Stimulated activated CD8-positive, alpha-beta memory T cell treated with anti-CD3 and anti-CD28 coated beads, Interleukin-15, amount 100 ng/mL, for 24 hours (primary cell): ENCODE measurements around the gene HADH.
"Not testable (repeated sequence)": the region's sequence is repeated elsewhere in the genome, so short reads cannot be mapped to it uniquely, and the experiment has no call there.

ENCODE experiments used
- DNase-seq: peaks from one replicate; pipeline ENCODE4 v3.0.0-alpha.2; 2020; ENCODE audit warnings: low read depth

Gene HADH

DNA sequence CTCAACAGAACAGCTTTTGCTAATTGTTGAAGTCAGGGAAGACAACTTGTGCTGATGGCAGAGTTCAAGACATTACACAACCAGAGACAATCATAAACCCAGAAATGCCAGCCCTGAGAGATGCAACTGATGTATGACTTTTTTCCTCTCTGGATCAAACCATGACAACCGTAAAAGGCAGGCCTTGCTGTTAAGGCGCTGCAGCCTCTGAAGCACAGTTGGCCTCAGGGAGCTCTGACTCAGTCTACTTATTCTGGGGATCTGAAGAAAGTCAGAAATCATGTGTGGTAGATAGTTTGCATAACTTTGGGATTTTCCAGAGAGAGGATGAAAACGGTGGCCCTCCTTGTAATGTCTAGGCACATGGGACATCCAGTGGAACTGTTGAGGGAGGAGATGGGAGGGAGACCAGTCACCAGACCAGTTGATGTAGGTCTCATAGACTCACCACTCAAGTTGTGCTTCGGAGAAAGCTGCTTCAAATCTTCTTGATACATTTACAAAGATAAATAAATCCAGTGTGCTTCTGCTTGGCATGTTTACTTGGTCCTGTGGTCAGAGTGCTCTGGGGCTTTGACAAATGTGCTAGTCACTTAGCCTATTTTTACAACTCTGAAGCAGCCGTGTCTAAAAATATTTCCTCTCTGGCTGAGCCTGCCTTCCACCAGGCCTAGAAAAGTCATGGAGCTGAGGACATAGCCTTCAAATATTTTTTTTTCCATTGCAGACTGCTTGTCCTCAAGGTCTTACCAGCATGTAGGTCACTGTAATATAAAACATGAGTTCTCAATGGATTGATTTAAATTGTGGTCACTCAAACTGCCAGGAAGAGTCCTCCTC is 7.5 kb downstream of the HADH start:
- DNase-seq: no peak

DNA sequence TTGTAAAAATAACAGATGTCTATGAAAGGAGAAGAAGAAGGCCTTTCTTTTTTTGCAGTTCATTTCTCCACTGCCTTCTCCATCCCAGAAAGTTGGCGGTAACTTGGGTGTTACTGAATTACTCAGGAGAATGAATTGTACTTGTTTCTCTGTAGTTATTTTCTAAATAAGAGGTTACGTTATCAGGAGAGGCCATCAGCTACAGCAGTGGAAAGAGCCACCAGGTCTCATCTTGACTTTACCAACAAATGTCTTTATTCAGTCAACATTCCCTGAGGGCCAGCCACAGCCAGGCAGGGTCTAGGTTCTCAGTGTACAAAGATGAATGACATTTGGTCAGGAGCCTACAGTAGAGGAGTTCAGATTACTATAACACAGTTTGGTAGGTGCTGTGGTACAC is 8.1 kb downstream of the HADH start:
- no peak for DNase-seq

DNA sequence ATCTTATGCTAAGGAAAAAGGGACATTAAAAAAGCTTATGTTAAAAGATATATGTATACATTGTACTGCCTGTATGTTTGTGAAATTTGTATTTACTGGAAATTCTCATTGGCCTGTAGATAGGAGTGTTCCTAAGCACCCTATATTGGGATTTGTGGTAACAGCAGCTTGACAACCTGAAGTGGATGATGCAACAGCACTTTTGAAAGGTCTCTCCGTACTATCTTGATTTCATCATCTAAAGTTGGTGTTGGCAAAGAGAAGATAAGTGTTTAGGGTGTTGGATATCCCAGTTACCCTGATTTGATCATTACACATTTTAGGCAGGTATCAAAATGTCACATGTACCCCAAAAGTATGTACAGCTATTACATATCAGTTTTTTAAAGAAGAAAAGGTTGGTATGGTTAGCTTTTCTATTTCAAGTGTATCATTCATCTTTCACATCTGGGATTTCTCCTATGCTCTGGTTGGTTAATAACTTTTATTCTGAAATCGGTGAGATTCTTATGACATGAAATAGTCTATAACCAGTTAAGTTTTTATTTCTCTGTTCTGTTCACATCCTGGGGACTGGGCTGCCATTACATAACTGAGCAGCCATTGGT is 10.3 kb downstream of the HADH start:
- no peak for DNase-seq

DNA sequence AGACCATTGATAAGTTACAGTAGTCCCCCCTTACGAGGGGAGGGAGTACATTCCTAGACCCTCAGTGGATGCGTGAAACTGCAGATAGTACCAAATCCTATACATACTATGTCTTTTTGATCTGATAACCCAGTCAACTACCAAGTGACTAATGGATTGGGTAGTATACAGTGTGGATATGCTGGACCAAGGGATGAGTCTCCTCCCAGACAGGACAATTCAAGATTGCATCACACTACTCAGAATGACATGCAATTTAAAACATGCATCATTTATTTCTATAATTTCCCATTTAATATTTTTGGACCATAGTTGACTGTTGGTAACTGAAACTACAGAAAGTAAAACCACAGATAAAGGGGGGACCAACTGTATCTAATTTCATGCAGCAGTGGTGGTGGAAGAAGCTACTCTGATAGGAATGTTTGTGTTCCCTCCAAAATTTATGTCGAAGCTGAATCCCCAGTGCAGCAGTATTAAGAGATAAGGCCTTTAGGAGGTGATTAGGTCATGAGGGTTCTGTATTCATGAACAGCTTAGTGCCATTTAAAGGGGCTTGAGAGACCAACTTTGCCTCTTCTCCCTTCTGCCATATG is 11.9 kb downstream of the HADH start:
- no peak for DNase-seq

DNA sequence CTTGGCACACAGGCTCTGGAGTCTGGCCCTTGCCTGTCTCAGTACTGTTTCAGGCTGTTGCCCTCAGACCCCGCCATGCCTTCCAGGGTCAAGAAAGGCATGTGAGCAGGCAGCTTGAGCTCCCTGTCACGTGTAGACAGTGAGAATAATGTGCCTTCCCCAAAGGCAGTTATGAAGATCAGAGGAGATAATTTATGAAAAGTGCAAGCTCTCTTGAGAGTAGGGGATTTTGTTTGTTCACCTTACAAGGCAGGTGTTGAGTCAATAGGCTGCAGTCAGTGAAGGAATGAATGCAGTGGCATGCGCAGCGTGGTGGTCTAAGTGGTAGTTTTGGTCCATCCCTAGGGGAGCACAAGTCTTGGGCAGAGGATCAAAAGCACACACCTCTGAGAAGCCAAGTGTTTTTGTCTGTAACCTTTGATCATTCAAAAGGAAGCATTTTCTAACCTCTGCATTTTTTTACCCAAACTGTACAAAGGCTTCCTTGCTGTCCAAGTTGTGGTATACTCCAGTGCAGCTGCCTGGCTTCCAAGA is 14.4 kb downstream of the HADH start:
- no peak for DNase-seq

DNA sequence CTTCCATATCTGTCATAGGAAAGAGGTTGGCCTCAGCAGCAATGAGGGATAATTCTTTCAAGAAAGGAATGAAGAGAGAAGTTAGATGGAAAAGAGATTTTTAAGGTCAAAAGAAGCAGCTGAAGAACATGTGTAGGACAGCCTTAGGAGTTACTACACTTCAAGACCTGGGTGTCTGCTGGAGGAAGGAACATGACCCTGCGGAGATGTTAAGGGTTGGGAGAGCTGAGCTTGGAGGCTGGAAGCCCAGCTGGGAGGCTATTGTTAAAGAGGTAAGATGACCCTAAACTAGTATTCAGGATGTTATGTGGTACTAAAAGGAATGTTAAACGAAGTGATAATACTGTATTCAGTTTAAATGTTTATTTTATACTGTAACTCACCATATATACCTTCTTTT is 15.0 kb downstream of the HADH start:
- no peak for DNase-seq

DNA sequence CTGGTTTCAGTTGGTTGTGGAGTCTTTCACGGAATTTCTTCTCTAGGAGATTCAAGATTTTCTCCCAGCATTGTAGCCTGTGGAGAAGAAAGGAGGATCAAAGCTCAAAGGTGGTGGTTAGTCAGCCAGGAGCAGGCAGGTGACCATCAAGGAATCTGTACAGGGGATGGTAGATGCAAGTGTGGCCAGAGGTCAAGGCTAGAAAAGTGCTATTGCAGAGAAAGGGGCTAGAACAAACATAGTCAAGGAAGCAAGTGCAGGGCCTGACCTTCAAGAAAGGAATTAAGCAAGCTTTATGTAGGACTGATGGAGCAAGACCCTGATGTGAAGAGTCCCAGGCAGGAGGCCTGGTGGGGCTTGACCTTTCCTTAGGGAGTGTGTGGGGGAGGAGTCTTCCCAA is 16.1 kb downstream of the HADH start:
- no peak for DNase-seq

DNA sequence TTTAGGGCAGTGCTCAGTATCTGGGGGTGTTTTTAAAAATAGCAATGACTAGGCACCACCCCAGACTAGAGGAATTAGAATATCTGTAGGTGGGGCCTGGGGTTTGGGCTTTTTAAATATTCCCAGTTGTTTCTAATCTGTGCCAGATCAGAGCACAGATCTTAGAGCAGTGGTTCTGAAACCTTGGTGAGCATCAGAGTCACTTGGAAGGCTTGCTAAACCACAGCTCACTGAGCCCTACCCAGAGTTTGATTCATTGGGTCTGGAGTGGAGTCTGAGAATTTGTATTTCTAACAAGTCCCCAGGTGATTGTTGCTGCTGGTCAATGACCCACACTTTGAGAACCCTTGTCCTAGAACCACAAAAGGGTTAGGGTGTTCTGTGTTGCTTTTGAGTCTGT is 16.7 kb downstream of the HADH start:
- no peak for DNase-seq

DNA sequence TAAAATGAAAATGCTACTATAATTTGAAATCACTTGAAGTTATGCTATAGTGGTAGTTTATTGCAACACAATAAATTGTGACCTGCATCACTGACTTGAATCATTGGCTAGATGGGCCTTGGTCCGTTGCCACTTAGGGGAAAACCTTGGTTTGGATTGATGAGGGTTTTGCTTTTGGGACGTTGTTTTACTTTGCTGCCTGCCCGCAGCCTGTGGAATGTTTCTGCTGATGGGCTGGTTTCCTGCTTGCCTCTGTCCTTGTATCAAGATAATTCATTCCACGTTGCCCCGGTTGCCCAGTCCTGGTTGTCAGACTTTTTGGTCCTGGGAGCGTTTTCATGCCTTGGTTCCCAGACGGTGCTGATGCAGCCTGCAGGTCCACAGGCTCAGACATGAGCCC is 18.3 kb downstream of the HADH start:
- no peak for DNase-seq

DNA sequence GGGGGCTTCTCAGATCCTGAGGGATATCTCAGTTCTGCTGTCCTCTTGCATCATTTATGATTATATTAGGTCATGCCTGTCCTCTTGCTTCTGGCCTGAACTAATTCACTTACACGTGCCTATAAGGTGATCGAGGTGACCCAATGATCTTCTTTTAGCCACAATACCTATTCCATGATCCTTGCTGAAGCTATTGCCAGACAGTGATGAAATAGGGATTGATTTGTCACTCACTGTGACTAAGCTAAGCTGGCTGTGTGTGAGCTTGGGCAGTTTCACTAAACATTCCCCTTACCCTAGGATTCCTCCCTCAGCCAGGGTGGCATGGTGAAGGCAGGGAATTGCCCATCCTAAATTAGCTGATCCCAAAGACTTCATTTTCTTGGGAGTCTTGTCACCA is 19.0 kb downstream of the HADH start:
- no peak for DNase-seq

DNA sequence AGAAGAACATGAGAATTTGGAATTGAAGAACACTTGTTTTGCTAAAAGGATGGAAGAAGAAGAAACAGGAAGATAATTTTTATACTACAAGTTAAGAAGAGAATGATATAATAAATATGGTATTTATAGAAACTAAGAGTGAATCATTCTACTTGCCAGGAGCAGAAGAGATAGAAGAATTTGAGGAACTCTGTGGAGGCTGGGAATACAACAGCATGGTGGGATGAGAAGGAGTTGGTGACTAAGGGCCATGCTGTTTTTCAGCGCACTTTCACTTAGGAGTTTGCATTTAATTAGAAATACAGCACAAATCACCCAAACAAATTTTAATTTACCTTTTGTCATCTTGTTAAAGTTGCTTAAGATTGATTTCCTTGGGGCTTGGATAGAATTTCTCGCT is 20.5 kb downstream of the HADH start:
- no peak for DNase-seq

DNA sequence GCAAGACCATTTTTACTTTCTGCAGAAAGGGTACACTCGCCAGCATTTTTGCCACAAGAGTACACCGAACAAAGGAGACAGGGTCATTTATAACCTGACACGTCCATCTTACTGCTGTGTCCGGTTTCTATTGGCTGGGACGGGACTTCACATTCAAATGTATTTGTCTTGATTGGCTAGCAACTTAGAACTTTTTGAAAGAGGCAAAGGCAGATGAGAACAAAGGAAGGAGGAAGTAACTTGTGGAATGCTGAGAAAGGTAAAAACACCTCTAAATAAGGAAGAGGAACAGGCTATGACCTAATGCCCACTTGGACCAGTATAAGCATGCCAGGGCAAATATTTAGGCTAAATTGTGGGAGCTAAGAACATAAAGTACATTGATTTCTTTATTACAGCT is 22.7 kb downstream of the HADH start:
- not testable (repeated sequence) for DNase-seq

DNA sequence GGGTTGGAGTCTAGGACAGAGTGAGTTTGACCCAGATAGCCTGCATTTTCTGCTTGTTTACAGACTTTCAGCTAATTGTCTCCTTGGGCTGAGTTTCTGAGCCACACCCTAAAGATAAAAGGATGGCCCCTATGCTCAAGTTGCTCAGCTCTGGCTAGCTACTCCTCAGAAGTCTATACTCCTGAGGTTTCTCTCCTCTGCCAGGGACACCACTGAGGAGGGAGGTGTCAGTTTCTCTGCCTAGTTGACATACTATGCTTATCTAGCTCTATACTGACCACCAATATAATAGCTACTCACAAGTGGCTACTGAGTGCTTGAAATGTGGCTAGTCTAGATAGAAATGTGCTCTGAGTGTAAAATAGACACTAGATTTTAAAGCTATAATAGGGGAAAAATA is 23.6 kb downstream of the HADH start:
- no peak for DNase-seq

DNA sequence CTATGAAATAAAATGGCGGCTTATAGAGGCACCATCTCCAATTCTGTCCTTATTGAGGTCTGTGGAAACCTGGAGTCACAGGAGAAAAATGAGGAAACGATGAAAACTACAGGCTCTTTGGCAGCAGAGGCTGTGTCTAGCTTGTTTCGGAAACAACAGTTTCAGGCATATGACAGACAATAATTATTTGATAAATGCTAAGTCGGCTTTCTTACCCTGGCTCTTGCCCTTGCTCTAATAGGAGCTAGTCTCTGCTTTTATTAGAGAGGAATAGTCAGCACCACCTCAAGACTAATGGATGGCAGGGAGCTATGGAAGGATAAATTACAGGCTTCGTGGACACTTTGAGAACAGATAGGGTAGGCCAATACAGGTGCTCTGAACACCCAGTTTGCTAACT is 24.3 kb downstream of the HADH start:
- no peak for DNase-seq

DNA sequence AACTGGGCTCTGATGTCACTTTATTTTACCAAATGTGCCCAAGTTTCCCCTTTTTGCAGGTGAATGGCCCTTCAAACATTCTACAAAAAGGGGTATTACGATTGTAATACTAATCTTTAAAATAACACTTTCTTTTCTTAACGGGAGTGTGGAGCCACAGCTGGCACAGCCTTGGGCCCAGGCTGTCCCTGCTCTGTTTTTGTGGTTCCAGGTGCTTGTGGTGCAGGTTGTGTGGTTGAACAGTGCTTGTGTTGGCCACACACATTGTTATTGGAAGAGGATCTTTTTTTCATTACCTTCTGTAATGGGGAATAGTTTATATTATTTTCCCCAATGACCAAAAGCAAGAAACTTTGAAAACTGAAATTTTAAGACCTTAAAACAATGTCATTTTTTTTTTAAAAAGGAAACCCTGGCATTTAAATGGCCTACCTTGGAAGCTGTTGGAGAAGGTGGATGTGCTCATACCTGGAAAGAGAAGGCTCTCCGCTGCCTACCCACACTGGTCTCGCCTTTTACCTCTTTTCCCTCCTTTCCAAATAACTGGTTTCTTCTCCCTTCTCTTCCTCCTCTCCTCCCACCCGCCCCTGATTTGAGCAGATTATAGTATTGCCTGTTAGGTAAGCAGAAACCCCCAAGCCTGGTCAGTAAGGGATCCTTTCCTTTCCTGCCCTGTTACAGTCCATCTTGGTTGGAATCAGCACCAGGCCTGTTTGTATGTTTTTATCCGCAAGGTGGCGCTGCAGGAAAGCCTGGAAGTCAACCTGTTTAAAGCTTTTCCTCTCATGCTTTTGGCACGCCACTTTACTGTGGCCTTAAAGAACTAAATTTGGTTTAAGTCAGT is 28.6 kb downstream of the HADH start:
- peak; percentile 66 for DNase-seq

DNA sequence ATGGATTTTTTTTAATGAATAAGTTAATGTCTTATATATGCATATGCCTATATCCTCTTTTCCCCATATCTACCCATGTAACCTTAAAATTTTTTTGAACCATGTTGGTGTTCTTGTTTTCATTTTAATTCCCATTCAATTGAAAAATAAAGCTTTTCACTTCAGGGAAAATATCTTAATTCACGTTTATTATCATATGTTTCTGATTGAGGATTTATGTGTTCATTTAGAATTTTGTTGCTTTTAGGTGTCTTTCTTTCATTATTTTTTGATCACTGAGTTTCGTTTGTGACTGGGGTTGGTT is 29.1 kb downstream of the HADH start:
- DNase-seq: no peak

DNA sequence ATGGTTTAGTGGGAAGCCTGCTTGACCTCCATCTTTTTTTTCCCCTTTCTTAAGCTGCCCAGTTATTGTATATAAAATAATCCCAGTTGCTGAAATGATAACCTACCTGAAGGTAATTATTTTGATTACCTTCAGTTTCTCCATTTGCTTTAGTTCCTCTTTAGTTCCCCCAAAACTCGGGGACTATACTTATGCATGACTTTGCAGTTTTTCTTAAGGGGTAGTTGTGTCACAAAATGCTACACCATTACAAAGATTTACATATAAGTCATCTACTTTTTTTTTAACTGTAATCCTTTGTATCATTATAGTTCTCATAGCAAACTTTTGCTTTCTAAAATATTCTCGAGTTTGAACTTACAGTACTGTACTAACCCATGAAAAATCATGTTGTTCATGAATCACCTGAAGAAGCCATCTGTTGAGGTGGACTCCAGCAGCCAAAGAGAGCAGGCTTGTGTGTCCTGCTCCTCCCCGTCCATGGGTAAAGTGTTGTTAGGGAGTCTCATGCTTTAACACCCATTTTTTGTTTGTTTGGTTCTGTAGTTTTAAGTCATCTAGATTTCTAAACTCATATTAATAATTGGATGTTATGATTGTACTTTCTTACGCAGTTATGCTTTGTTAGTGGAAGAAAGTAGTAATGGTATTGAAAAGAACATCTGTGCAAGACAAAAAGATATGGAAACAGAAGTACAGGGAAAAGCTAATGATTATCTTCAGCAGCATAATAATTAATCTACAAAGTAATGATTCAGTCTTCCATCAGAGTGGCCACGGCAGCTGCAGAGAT is 34.6 kb downstream of the HADH start:
- DNase-seq: no peak

DNA sequence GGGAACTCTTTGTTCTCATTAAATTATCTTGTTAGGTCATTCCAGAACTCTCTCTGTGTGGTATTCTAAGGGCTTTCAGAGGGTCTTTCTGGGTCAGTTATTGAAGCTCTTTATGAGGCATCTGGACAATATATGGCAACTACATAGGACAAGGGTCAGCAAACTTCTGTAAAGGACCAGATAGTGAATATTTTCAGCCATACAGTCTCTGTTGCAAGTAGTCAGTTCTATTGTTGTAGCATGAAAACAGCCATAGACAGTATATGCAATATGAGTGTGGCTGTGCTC is 35.1 kb downstream of the HADH start:
- DNase-seq: no peak

DNA sequence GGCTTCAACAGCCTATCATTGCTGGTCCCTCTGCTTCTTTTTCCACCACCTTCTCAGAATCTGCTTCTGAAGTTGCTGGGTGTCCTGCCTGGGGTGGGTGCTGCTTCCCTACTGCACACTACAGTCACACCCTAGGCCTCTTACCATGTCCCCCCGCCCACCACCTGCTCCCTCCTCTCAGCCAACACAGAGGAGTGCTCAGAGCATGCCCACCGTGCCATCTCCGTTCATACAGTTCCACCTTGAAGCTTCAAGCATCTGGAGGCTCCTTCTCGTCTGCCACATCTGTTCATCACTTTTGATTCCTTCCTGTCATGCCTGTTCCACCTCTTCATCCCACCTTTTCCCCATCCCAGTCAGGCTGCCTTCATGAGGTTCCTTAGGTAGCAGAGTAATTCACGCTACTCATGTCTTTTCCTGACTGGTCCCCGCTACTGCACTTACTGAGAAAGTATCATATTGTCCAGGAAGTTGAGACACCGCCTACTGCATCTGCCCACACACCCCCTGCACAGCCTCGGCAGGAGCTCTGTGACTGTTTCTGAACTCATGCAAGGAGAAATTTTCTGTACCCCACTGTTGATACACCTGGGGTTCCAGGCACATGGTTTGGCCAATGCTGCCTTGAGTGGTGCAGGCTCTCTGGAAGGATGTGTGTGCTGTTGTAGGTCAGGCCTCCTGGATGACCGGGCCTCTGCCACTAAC is 39.5 kb downstream of the HADH start:
- DNase-seq: no peak

DNA sequence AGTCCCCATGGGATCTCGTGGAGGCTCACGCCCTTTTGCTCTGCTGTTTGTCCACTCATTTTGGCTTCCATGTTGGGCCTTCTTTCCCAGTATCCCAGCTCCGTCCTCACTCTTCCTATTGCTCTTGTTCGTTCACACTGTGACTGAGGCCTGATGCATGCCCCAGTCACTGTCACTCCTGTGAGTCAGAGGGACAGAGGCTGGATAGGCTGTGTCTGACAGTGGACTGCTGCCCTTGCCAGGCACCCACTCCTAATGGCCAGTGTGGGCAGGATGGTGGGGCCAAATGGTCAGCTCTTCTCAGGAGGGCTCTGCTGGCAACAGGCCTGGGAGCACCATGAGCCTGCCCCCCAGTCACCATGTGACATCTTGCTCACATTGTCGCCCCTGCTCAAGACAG is 40.0 kb downstream of the HADH start:
- no peak for DNase-seq

DNA sequence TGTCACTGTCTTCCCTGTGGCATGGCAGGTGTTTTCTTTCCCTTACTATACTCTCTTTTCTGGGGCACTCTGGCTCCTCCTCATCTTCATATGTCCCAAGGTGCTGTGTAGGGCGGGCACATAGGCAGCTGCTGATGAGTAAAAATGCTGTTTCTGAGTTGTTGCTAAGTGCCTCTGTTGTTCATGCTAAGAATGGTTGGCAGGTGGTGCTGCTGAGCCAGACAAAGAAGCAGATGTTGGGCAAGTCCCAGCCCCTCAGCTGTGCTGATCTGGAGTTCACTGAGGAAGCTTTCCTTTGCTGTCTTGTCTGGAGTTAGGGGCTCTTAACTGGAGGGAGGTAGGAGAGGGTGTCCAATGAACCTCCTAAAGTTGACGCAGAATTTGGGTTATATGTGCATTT is 40.6 kb downstream of the HADH start:
- no peak for DNase-seq
